Adrenal gland (tissue), 19 donors: ENCODE measurements around the gene OLR1. TPM values are rescaled to one million over a fixed set of nuclear protein-coding genes. Genes with fewer than 3 reads are reported as not detected.
"Not testable (repeated sequence)": the region's sequence is repeated elsewhere in the genome, so short reads cannot be mapped to it uniquely, and the experiment has no call there.

Experiments used
- DNase-seq, 7 donors: peaks; one replicate each; pipeline ENCODE4 v3.0.0-alpha.2; 2019 to 2020
- H3K27ac ChIP-seq, 5 donors: fragments of 200-600 bp; sonication (generic) in 4 of 5; 1 replicate in 3 of 5; 2 replicates in 2 of 5; pipeline versions ENCODE4 v1.5.1 to v1.8.0; 2016 to 2020; ENCODE audit warnings: mild to moderate bottlenecking in 1 of 5
- H3K27me3 ChIP-seq: fragments of 200-600 bp; 2 replicates; pipeline ENCODE4 v1.8.0; 2021
- H3K36me3 ChIP-seq, 2 donors: fragments of 200-600 bp; replicated peaks in 1 of 2; 1 replicate in 1 of 2; 2 replicates in 1 of 2; pipeline versions ENCODE4 v1.5.1 to v1.8.0; 2018 to 2022
- H3K4me1 ChIP-seq, 2 donors: fragments of 200-600 bp; replicated peaks in 1 of 2; 1 replicate in 1 of 2; 2 replicates in 1 of 2; pipeline versions ENCODE4 v1.5.1 to v1.8.0; 2018 to 2021
- H3K4me3 ChIP-seq, 4 donors: fragments of 200-600 bp; sonication (generic) in 3 of 4; one replicate each; pipeline ENCODE4 v1.5.1; 2016 to 2018
- H3K9me3 ChIP-seq, 3 donors: fragments of 200-600 bp; sonication (generic) in 1 of 3; replicated peaks in 1 of 3; 1 replicate in 2 of 3; 2 replicates in 1 of 3; pipeline versions ENCODE4 v1.5.1 to v1.8.0; 2016 to 2021
- POLR2A ChIP-seq, 2 donors: fragments of 450-650 bp; IDR thresholded peaks; one replicate each; pipeline ENCODE4 v1.6.1; 2017; ENCODE audit warnings: antibody characterized with exemption in 2 of 2, mild to moderate bottlenecking in 2 of 2, moderate library complexity in 1 of 2
- WGBS, 4 donors: extraction: QIAGEN DNeasy Blood & Tissue Kit in 2 of 4; methylation state at CpG; one replicate each; pipeline versions ENCODE4 v1.1.5 to v1.1.7; 2013 to 2017; 5-methylcytosine and 5-hydroxymethylcytosine counted together
- intact Hi-C, 2 donors: fragments of 100-400 bp; cut with DNase I; formaldehyde crosslinking; loops; one replicate each; pipeline versions ENCODE4 v1.14.1 to v1.15.0; 2022 to 2023
- long read RNA-seq, 10 donors: library from polyadenylated mRNA in 3 of 10; unstranded in 2 of 10; stranded (forward) in 1 of 10; transcript quantifications; one replicate each; pipeline ENCODE4 v2.0.0 and lab custom pipeline, GENCODE V29; 2021 to 2026
- polyA plus RNA-seq, 3 donors: library from polyadenylated mRNA; stranded (reverse); fragments of 200-250 nt in 2 of 3; fragments of 350-450 nt in 1 of 3; fragmentation: Illumina TruSeq in 1 of 3; extraction: RNeasy Lipid Tissue Mini Kit (QIAGEN cat#74804) in 1 of 3; gene quantifications; one replicate each; pipeline ENCODE4 v1.2.3, GENCODE V29; 2013 to 2014
- total RNA-seq, 9 donors: library from RNA; depleted of rRNA in 4 of 9; stranded (reverse); fragments of >200 nt in 4 of 9; fragments of 120-200 nt in 1 of 9; fragmentation: NEBNext Ultra II Directional in 1 of 9; extraction: Animal tissue kit (Norgen Biotek cat#: 25700) in 1 of 9; gene quantifications; one replicate each; pipeline versions ENCODE4 v1.1.0 to v1.2.4, GENCODE V29; 2013 to 2023
- TF ChIP-seq, protein P1 (sequence below), 6 experiments: fragments of 450-650 bp in 4 of 6; fragments of 200-600 bp in 2 of 6; sonication (generic) in 1 of 6; IDR thresholded peaks; 1 replicate in 5 of 6; 2 replicates in 1 of 6; pipeline versions ENCODE4 v1.5.1 to v1.8.0; 2016 to 2021; ENCODE audit warnings: antibody characterized with exemption in 6 of 6, mild to moderate bottlenecking in 2 of 6, moderate library complexity in 1 of 6
- donor health status: healthy with polysubstance abuse.
- donor health status: Bipolar disorder and iron deficiency.
- donor health status: DM: yes; HTN: yes; CAD: no.
- donor health status: DM: no; HTN: no; CAD: no.
- donor health status: DM: no; HTN: no; CAD: no.
- donor health status: DM: yes; HTN: yes; CAD: no.

OLR1 gene
- total RNA-seq (1 to 10 TPM in 2 of 9 donors, under 1 TPM in 6, not detected in 1; 0.28 to 1.8 (median 0.60) TPM), polyA plus RNA-seq (1 to 10 TPM in 2 of 3 donors, under 1 TPM in 1; 0.37 to 2.2 (median 1.9) TPM)
- long read RNA-seq, donor 1, result 0 reads
- long read RNA-seq, donor 2, result 0 reads
- long read RNA-seq, donor 3, result 0 reads
- long read RNA-seq, donor 4, result 0 reads
- long read RNA-seq, donor 5, partial matches to known transcripts, result 0 of 1 reads
- long read RNA-seq, donor 5, other reads (novel, unspliced or antisense), result 1 of 1 reads
- long read RNA-seq, donor 6, partial matches to known transcripts, result 0 of 2 reads
- long read RNA-seq, donor 6, other reads (novel, unspliced or antisense), result 1 of 2 reads
- long read RNA-seq, donor 7, partial matches to known transcripts, result 0 of 1 reads
- long read RNA-seq, donor 7, other reads (novel, unspliced or antisense), result 0 of 1 reads
- long read RNA-seq, donor 8, partial matches to known transcripts, result 202 of 207 reads
- long read RNA-seq, donor 8, other reads (novel, unspliced or antisense), result 5 of 207 reads
- long read RNA-seq, donor 9, result 0 reads
- long read RNA-seq, donor 10, result 0 reads

DNA sequence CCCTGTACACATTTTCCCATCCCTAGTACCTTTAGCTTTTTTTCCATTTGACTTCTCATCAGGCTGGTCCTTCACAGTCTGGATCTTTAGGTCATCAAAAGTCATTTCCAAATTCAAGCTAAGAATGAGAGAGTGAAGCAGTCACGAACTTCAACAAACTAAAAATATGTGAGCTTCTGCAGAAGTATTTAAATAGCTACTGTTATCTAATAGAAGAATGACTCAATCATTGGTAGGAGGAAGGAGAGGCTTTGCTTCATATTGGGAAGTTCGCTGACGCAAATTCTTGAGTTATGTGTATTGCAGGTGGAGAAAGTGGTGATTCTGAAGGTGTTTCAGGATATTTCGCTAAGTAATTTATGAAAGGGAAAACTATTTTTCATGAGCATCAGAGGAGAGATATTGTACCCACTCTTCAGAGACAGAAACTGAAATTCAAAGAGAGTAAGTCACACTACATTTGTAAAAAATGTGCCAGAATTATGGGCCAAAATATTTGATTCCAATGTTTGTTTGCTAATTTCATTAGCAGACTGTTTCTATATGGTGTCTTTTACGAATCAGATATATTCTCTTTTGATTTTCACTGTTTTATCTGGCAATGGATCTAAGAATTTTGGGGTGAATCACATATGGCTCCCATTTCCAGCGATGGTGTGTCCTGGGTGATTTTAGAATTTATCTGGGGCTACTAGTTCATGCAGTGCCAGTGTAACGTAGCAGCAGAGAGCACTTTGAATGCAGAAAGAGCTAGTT, at the start of gene OLR1:
Gene OLR1, minus strand, starts transcription at position 160 of the 756 bp plus-strand sequence. Its CDS starts 55 bp downstream, at position 105.
- WGBS, 4 donors, result 67 to 71% (median 68%) methylated on average over 7 of the region's 7 CpGs
- no peak for TF ChIP-seq POLR2A (IDR thresholded peaks at IDR 0.05)
- TF ChIP-seq, protein P1, sequence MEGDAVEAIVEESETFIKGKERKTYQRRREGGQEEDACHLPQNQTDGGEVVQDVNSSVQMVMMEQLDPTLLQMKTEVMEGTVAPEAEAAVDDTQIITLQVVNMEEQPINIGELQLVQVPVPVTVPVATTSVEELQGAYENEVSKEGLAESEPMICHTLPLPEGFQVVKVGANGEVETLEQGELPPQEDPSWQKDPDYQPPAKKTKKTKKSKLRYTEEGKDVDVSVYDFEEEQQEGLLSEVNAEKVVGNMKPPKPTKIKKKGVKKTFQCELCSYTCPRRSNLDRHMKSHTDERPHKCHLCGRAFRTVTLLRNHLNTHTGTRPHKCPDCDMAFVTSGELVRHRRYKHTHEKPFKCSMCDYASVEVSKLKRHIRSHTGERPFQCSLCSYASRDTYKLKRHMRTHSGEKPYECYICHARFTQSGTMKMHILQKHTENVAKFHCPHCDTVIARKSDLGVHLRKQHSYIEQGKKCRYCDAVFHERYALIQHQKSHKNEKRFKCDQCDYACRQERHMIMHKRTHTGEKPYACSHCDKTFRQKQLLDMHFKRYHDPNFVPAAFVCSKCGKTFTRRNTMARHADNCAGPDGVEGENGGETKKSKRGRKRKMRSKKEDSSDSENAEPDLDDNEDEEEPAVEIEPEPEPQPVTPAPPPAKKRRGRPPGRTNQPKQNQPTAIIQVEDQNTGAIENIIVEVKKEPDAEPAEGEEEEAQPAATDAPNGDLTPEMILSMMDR (IDR thresholded peaks at IDR 0.05), result no peak
- Histone ChIP-seq H3K27ac (no peak within 1 kb of the TSS), H3K27me3 (no peaks in the 10 kb centered on the region), H3K9me3 (no peaks in the 10 kb centered on the region), H3K4me1 (no peaks in the 10 kb centered on the region), H3K4me3 (no peak within 1 kb of the TSS), H3K36me3 (no peaks in the 10 kb centered on the region)
- DNase-seq, result no peak
- intact Hi-C loops, result no loop called here

DNA sequence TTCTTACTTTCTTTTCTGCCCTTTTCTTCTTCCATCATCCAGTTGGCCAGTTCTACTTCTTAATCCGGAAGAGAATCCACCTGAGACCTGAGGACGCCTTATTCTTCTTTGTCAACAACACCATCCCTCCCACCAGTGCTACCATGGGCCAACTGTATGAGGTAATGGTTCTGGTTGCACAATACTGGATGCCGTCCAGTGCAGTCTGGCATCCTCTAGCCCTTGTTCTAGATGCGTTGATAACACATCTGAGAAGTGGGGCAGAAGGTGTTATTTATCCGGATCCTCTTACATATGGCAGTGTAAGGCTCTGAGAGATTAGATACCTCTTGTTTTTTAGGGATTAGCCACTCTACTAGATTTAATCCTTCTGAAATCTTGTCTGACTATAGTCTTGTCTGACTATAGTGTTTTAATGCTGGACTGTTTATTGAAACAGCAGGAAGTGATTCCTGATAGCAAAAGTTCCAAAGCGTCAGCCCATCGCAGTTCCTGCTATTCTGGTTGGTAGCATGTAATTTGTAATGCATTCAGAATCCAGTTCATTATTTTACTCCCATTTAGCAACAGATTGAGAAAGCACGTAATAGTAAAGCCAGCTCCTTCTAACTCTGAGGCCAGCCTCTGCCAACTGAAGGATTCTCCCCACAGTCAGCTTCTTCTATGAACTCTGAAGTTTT, 48.6 kb upstream of the OLR1 start:
- Histone ChIP-seq H3K9me3 (no peaks in the 10 kb centered on the region), H3K27me3 (no peaks in the 10 kb centered on the region), H3K27ac (peak overlapping the region in 2 of 5 donors; percentile 41 to 58), H3K4me1 (peaks cover 0 to 4% of the 10 kb centered on the region in 2 donors), H3K4me3 (no peak overlapping the region), H3K36me3 (peaks cover 0 to 65% of the 10 kb centered on the region in 2 donors)
- peak; percentile 67 to 90 (median 71) for DNase-seq
- WGBS, 4 donors, result 55 to 60% (median 58%) methylated on average over 8 of the region's 8 CpGs
- intact Hi-C loops, result no loop called here
- TF ChIP-seq, protein P1 (IDR thresholded peaks at IDR 0.05), result no peak
- TF ChIP-seq POLR2A (IDR thresholded peaks at IDR 0.05), result no peak

DNA sequence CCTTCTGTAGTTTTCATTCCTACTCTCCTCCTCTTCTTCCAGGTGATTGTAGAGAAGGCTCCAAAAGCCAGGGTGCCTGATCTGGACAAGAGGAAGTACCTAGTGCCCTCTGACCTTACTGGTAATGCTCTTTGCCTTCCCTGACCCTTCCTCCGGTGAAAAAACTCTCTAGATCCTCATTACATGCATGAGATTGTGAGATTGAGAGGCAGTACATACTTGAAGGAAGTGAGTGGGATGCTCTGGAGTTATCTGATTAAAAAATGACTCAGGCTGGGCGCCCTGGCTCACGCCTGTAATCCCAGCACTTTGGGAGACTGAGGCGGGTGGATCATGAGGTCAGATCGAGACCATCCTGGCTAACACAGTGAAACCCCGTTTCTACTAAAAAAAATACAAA, 46.1 kb upstream of the OLR1 start:
- no peaks in the 10 kb centered on the region for H3K9me3 ChIP-seq
- intact Hi-C loops, result no loop called here
- H3K36me3 ChIP-seq, result peaks cover 0 to 53% of the 10 kb centered on the region in 2 donors
- no peak overlapping the region for H3K4me3 ChIP-seq
- TF ChIP-seq POLR2A (IDR thresholded peaks at IDR 0.05), result no peak
- TF ChIP-seq, protein P1 (IDR thresholded peaks at IDR 0.05), result no peak
- H3K27ac ChIP-seq, result no peak overlapping the region
- WGBS, 4 donors, result 88 to 96% (median 93%) methylated on average over 6 of the region's 6 CpGs
- H3K4me1 ChIP-seq, result peaks cover 16 to 18% of the 10 kb centered on the region in 2 donors
- H3K27me3 ChIP-seq, result no peaks in the 10 kb centered on the region
- no peak for DNase-seq

DNA sequence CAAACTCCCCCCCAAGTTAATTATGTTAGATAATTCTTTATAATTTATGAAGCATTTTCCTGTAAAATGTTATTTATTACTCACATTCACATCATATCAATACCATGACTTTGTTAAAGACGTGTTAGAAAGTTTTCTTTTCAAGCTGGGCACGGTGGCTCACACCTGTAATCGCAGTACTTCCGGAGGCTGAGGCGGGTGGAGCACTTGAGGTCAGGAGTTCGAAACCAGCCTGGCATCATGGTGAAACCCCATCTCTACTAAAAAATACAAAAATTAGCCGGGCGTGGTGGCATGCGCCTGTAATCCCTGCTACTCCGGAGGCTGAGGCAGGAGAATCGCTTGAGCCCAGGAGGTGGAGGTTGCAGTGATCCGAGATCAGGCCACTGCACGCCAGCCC, 44.0 kb upstream of the OLR1 start:
- 89 to 94% (median 94%) methylated on average over 13 of the region's 13 CpGs for WGBS, 4 donors
- H3K9me3 ChIP-seq, H3K4me3 ChIP-seq, DNase-seq, intact Hi-C loops, H3K27me3 ChIP-seq: not testable (repeated sequence)
- H3K27ac ChIP-seq, result peak overlapping the region in 1 of 5 donors; percentile 98
- peaks cover 0 to 32% of the 10 kb centered on the region in 2 donors for H3K36me3 ChIP-seq
- peaks cover 16 to 23% of the 10 kb centered on the region in 2 donors for H3K4me1 ChIP-seq
